ENCODE results near the gene CTSD.

- TF ChIP-seq, protein P1, sequence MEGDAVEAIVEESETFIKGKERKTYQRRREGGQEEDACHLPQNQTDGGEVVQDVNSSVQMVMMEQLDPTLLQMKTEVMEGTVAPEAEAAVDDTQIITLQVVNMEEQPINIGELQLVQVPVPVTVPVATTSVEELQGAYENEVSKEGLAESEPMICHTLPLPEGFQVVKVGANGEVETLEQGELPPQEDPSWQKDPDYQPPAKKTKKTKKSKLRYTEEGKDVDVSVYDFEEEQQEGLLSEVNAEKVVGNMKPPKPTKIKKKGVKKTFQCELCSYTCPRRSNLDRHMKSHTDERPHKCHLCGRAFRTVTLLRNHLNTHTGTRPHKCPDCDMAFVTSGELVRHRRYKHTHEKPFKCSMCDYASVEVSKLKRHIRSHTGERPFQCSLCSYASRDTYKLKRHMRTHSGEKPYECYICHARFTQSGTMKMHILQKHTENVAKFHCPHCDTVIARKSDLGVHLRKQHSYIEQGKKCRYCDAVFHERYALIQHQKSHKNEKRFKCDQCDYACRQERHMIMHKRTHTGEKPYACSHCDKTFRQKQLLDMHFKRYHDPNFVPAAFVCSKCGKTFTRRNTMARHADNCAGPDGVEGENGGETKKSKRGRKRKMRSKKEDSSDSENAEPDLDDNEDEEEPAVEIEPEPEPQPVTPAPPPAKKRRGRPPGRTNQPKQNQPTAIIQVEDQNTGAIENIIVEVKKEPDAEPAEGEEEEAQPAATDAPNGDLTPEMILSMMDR (IDR thresholded peaks at IDR 0.05; ENCODE audit: poor library complexity, severe bottlenecking) = no peak
- no peak for TF ChIP-seq EP300 (conservative IDR thresholded peaks at IDR 0.05; ENCODE audit: poor library complexity, severe bottlenecking)
- TF ChIP-seq EZH2 (IDR thresholded peaks at IDR 0.05; ENCODE audit: borderline replicate concordance, insufficient read depth, low read length, poor library complexity, severe bottlenecking) = no peak
- TF ChIP-seq TAF1 (IDR thresholded peaks at IDR 0.05; ENCODE audit: low read depth) = no peak
- no peak for TF ChIP-seq REST (IDR thresholded peaks at IDR 0.05; ENCODE audit: borderline replicate concordance)
- no peak for TF ChIP-seq SMC3 (conservative IDR thresholded peaks at IDR 0.05; ENCODE audit: poor library complexity)
- TF ChIP-seq POLR2AphosphoS5 (IDR thresholded peaks at IDR 0.05) = no peak
These were observed 20.7 kb downstream of the CTSD start for GRCh38 chr11:1742869-1743584.

Measured in neural cell (in vitro differentiated cells).